GM13977 (cell line): Measurements from ENCODE around the gene MED27.
A peak's percentile ranks its signal among the peaks of the same experiment; 100 is the strongest.

Source experiments
- DNase-seq: peaks from one replicate; pipeline ENCODE4 v3.0.0; 2012; ENCODE audit warnings: low spot score
- in situ Hi-C: fragments of 300-500 bp; cut with MboI; formaldehyde crosslinking; loops from one replicate; pipeline ENCODE4 v1.12.0; 2022; ENCODE audit warnings: low sequenced_read_pairs, low pct_unique_long_range_greater_than_20kb, mixed read lengths, inconsistent platforms; ENCODE audit not compliant: unreplicated experiment
- TF ChIP-seq, protein P1 (sequence below): IDR thresholded peaks from 2 replicates; pipeline ENCODE4 v1.5.1; 2012; ENCODE audit warnings: mild to moderate bottlenecking, control low read depth; ENCODE audit not compliant: insufficient read depth; ENCODE audit errors: extremely low read depth, missing control alignments

Gene MED27

DNA sequence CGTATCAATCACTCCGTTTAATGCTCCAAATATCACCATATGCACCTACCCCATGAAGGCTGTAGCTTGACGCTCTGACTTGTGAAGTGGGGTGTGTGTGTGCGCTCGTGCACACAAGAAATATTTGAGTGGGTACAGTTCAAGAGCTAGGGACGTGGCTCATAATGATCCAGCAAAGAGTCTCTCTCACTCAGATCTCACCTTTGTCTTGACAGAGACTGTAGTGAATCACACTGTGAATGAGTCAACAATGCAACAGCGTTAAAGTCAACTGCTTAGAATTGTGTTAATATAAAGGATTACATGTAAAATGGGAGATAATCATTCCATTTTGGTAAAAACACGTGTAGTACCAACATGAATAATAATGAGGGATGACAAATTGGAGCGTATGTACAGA, 119.4 kb downstream of the MED27 start:
- in situ Hi-C loops: no loop called here
- DNase-seq: no peak
- TF ChIP-seq, protein P1, sequence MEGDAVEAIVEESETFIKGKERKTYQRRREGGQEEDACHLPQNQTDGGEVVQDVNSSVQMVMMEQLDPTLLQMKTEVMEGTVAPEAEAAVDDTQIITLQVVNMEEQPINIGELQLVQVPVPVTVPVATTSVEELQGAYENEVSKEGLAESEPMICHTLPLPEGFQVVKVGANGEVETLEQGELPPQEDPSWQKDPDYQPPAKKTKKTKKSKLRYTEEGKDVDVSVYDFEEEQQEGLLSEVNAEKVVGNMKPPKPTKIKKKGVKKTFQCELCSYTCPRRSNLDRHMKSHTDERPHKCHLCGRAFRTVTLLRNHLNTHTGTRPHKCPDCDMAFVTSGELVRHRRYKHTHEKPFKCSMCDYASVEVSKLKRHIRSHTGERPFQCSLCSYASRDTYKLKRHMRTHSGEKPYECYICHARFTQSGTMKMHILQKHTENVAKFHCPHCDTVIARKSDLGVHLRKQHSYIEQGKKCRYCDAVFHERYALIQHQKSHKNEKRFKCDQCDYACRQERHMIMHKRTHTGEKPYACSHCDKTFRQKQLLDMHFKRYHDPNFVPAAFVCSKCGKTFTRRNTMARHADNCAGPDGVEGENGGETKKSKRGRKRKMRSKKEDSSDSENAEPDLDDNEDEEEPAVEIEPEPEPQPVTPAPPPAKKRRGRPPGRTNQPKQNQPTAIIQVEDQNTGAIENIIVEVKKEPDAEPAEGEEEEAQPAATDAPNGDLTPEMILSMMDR: no peak

DNA sequence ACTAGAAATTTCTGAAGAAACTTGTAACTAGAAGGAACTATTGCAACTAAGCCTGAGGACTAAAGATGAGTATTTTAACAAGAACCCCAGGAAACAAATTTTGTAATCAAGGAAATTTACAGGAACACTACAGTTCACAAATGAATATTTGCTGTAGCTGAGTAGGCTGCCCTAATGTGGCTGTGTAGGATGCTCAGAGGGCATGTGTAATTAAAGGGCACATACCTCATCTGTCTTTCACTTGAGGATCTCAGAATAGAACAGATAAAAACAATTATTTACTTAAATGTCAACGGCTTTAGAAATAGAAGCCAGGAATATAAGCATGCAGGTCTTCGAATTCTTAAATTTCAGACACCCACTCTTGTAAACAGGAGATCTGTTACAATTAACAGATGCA, 119.8 kb downstream of the MED27 start:
- TF ChIP-seq, protein P1: no peak
- no peak for DNase-seq
- in situ Hi-C loops: no loop called here

DNA sequence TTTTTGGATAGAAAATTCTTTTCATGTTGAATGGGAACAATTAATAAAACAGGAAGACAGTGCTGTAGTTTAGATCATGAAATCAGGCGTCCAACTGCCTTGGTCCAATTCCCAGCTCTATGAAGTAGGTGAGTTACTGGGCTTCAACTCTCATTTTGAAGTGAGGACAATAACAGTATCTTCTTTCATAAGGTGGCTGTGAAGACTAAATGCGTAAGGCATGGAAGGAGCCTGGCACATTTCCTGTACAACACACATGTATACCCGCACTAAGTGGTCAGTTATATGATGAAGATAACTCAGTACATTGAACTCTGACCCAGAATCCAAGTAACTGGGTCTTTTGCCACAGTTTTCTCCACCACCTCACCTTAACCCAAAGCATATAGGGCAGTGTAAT, 120.6 kb downstream of the MED27 start:
- TF ChIP-seq, protein P1: no peak
- in situ Hi-C loops: no loop called here
- no peak for DNase-seq

DNA sequence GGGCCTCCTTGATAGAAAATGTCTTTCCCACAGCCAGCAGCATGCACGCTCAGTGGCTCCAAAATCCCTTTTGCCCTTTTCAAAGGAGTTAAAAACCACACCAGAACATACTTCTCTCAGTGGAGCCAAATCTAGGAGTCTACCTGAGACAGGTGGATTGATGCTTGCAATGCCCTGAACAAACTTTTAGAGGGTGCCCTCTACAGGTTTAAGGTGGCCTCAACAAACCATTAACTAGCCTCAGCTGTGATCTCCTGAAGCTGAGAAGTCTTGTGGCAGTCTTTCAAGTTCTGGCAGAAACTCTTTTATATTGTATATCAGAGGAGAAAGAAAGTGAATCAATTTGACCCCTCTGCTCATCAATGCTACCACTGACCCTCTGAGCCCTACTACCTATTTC, 125.4 kb downstream of the MED27 start:
- in situ Hi-C loops: no loop called here
- TF ChIP-seq, protein P1: peak; percentile 45
- peak; percentile 30 for DNase-seq

DNA sequence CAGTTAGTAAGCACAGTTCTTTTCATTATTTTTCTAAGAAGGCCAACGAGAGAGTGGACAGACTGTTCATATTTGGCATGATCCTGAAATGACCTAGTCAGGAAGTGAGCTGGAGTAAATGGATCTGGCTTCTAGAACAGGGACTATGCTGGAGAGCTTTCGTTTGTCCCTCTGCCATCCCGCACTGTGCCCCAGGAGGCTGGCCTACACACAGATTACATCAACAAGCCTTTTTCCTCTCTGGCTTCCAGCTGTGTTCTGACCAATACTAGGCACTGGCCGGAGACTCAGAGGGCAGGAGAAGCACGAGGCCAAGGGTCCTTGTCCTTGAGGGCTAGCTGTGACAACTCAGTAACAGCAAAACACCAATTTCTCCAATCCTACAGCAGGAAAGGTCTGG, 127.8 kb downstream of the MED27 start:
- TF ChIP-seq, protein P1: no peak
- no peak for DNase-seq
- in situ Hi-C loops: no loop called here

DNA sequence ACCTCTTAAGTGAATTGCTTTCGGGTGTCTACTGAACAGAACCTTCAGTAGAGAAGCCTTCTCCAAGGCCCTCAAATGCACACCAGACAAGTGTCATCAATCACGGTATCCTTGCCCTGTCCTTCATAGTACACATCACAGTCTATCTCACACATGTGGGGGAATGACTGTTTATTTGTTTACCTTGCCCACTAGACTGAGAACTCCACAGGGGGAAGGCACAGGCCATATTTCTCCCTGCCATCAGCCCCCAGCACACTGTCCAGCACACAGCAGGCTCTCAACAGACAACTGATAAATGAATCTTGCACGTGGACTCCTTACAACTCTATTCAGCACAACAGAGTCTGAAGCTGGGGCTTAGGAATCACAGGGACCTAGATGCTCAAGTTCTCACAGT, 128.5 kb downstream of the MED27 start:
- TF ChIP-seq, protein P1: no peak
- in situ Hi-C loops: no loop called here
- no peak for DNase-seq

DNA sequence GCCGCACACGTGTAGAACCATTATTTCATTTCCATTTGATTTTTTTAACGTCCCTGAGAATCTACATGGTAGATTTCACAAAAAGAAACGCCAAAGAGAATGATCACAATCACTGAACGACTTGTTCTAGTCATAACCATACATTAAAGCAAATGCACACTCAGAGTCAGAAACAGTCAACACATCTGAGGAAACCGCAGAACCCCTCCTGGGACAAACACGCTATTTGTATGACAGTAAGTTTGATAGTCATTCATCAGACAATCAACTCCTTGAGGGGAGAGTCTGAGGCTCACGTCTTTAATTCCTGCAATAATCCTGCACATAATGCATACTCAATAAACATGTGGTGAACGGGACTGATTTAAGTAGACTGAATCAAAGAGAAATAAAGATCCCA, 129.2 kb downstream of the MED27 start:
- DNase-seq: no peak
- in situ Hi-C loops: no loop called here
- TF ChIP-seq, protein P1: no peak
